Amniotic epithelial cell (primary cell): ENCODE measurements around the gene DDX27.

ENCODE experiments used
- DNase-seq: peaks from one replicate; pipeline ENCODE4 v3.0.0-alpha.2; 2010; ENCODE audit warnings: low read depth

DDX27 gene

DNA sequence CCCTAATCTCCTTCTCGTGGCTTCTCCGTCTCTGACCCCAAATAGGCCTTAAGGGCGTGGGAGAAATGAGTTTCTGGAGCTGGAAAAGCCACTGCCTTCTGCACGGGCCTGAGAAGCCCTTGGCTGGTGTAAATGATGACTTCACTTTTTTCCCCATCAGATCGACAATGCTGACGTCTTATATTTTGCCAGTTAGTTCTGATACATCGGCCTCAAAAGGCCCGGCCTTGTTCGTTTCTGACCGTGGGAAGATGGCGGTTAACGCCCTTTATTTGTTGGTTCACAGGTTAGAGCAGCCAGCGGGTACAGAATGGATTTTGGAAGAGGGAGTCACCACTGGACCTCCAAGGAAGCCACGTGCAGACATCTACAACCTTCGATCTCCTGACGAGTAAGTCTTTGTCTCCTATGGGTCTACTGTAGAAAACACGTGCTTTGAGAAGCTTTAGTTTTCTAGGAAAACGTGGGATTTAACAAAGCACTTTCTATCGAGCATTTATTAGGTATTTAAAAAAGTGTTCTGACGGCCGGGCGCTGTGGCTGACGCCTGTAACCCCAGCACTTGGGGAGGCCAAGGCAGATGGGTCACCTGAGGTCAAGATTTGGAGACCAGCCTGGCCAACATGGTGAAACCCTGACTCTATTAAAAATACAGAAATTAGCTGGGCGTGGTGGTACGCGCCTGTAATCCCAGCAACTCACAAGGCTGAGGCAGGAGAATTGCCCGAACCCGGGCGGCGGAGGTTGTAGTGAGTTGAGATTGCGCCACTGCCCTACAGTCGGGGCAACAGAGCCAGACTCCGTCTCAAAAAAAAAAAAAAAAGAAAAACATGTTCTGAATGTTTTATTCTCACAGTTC is 59.8 kb downstream of the DDX27 start:
- DNase-seq: no peak

DNA sequence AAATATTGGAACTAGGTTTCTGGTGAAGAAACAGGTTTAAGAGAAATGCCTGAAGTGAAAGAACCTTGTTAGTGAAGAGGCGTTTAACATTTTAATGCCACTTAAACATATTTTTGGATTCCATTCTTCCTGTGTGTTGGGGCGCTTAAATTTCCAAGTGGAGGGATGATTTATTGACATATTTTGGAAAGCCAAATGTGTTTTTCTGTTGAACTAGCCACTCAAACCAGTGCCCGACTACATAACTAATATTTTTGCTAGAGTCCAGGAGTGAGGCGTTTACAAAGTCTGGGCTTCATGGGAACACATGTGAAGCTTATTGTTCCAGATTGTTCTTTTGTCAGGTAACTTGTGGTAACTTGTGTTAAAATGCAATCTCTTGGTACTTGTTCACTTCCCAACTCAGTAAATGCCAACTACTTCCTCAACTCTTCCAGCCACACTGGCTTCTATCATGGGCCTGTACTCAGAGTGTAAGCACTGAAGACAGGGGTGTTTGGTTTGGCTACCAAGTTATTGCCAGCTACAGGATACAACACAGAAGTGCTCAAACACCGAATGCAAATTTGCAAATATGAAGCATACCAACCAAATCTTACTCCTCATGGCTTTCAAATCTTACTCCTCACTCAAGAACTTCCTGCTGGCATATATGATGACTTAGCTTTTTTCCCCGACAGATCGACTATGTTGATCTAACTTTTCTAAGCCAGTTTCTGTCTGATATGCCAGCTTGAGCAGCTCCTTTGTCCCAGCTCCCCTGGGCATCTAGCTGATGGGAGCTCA is 60.7 kb downstream of the DDX27 start:
- no peak for DNase-seq

DNA sequence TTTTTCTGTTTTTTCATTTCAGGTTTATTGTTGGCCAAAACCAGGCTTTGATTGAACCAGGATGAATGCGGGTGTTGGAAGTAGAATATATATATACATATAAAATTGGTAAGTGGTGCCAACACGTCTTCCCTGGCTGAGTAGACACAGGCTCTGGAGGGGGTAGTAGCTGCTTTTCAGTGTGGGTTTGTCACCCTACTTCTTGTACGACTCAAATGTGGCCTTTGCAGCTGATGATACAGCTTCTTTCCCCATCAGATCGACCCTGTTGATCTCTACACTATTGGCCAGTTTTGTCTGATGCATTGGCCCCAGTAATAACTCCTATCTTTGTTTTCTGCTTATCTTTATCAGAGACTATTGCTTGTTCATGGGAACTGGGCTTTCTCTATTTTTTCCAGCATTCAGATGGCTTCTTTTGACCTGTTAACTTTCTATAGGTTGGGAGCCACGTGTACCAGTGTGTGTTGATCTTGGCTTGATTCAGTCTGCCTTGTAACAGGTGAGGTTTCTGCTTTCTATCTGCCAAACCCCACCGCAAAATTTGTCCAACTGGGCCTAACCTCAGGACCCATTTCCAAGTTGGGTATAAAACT is 61.3 kb downstream of the DDX27 start:
- DNase-seq: no peak

DNA sequence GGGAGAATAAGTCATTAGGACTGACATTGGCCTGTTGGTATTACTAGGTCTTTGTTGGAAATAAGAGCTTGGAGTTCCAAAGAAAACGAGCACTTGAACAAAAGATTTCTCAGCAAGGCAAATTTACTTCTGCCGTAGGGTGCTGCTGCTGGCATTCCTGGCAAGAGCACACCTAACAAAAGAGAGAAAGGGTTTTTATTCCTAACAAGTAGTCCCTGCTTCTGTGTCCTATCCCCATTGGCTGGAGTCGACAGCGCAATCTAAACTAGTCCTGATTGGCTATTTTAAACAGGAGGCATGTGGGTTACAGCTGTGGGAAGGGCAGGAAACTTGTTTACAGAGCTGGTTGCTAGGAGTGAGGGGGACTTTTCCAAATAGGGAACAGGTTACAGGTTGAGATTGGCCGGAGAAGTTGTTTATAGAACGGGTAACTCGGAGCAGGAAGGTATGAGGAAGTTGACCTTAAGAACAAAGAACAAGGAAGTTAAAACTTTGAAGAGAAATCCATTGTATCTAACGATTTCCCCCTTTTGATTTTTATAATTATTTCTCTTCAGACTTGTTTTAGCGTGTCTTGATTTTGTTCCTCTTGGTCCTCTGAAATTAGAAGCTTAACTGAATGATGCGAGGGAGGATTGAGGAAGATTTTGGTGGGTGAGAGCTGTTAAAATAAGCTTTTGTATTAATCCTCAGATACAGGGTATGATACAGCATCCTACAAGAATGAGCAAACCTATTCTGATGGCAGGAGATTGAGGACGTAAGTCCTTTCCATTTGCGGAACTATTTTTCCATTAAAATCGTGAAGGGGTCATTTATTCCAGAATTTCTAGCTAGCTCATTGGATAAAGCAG is 62.1 kb downstream of the DDX27 start:
- peak; percentile 85 for DNase-seq

DNA sequence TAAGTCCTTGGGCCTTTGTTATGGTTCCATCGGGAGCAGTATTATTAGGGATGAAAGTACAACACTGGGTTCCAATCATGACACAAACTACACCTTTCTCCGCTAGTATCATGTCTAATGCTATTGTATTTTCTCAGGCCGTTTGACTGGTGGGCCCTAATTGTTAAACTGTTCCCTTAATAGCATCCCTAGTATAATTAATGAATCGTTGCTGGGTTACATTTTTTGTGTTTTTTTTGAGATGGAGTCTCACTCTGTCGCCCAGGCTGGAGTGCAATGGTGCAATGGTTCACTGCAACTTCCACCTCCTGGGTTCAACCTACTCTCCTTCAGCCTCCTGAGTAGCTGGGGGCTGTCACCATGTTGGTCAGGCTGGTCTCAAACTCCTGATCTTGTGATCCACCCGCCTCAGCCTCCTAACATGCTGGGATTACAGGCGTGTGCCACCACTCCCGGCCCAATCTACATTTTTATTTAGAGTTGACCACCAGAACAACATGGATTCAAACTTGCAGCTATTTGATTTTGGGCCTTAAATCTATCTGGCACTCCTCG is 62.8 kb downstream of the DDX27 start:
- no peak for DNase-seq

DNA sequence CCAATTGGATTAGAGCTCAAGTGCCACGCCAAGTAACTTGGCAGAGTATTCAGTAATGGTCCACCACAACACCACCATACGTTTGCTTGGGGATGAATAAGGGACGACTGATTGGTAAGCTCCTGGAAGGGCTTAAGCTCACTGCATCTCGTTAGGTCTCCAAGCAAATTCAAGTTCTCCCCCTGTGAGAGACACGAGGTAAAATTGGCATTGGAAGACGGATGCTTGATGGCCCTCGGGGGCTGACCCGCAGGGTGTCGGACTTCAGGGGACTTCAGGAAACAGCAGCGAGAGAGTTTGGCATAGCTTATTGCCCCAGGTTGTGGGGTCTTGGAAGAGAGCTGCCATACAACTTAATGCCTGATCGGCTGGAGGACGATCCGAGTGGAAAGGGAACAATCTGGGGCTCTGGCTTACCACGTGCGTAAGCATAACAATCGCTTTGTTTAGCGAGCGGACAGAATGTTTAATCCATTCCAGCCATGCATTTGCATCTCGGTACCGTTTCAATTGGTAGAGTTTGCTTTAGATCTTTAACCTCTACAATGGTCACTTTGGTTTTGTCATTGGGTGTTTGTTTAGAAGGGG is 63.5 kb downstream of the DDX27 start:
- no peak for DNase-seq

DNA sequence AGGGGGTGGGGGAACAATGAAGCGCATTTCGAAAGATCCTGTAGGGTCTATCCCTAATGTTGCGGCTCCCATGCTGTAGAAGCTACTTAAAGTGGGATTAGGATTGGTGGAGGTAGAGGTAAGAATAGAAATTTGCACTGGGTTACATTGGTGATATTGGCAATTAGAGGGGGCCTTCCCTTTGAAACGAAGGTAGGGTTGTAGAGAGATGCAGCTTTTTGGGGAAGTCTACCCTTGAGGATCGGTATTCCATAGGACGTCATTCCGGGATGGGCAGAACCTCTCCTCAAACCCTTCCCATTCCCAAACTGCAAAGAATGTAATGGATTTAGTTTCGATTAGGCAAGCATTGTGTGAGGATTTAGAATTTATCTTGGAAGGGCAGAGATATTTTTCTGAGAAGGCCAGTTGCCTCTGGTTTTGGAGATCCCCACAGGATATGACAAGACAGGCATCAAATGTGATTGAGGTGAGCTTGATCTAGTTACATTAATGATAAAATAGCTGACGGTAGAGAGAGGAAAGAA is 64.0 kb downstream of the DDX27 start:
- DNase-seq: no peak

DNA sequence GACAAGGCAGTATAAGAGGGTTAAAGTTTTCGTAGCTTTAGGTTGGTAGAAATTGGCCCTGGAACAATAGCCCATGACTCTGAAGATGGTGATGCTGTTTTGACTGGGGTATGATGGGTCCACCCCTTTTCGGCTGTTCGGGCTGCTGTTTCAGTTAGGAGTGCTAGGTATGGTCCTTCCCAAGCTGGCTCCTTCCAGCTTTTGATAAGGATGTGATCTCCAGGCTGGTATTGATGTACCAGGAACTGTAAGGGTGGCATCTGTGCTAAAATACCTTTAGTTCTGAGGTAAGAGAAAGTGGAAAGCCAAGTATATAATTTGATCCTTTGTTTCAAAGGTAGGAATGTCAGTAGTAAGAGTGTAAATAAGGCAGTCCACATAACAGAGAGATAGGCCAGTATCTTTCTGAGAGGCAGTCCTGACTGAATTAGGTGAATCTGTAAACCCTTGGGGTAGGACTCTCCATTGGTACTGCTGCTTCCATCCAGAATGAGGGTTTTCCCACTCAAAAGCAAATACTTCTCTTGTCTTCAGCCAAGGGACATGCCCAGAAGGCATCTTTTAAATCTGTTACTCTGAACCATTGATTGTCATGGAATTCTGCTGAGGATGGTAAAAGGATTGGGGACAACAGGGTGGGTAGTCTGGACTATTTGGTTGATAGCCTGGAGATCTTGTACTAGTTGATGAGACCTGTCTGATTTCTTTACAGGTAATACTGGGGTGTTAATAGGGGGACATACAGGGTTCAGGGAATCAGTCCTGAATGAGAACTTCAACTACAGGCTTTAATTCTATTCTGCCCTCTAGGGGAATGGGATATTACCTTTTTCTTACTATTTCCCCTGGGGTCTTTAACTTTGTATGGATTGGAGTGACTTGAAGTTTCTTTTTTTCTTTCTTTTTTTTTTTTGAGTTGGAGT is 64.7 kb downstream of the DDX27 start:
- DNase-seq: no peak

DNA sequence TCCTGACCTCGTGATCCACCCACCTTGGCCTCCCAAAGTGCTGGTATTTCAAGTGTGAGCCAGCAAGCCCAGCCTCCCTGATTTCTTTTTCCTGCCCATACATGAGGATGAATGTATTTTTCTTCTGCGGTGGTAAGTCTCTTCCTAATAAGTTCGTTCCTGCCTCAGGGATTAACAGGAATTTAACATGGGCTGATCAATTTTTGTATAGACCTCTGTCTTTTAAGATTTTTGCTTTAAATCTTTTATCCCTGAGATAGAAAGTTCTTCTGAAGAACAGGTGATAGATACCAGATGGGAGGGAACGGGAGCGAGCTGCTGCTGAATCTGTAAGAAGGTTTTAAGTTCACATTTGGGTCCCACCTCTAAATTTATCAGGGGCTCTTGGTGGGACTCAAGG is 65.6 kb downstream of the DDX27 start:
- DNase-seq: no peak

DNA sequence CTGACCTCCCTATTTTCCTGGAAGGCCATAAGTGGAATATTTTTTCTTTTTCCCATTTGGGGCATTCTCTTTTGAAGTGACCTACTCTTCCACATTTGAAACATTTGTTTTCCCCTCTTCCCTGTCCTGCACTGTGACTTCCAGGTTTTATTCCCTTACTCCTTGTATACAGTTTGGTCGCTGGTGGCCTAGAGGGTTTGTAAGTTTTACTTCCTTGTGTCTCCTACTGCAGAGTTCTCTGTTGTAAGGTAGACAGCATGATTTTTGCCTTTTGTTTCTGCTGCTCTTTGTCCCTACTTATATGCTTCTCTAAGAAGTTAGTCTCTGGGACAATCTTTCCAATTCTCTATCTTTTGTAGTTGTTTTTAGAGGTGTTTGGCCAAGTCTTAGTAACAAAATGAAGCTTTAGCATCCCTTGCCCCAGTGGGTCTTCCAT is 66.0 kb downstream of the DDX27 start:
- no peak for DNase-seq

DNA sequence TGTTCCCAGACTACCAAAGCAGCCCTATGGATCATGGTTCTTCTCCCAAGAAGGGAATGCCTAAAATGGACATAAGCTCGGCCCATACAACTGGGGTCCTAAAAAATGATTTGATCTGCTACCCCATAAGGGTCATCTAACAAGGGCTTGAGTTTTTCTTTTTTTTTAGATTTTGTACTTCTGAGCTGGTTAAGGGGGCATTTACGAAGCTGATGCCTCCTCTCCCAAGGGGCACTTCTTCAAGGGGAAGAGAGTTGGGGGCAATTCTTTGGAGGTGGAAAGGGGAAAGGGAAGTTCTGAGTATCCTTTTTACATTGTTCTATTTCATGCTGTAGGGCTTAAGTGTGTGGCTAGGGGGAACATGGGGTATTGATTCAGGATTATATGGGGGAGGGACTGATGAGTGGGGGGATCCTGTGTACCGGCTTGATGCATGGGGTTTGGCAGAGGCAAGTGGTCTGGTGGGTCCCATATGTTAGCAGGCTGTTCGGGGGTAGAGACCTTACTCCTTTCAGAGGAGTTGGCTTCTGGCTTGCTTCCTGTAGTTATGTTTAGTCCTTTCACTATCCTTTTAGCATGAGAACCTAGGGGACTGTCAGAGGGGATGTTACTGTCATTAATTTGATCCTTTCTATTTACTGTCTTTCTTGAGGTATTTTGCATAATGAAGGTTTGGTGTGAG is 66.7 kb downstream of the DDX27 start:
- no peak for DNase-seq

DNA sequence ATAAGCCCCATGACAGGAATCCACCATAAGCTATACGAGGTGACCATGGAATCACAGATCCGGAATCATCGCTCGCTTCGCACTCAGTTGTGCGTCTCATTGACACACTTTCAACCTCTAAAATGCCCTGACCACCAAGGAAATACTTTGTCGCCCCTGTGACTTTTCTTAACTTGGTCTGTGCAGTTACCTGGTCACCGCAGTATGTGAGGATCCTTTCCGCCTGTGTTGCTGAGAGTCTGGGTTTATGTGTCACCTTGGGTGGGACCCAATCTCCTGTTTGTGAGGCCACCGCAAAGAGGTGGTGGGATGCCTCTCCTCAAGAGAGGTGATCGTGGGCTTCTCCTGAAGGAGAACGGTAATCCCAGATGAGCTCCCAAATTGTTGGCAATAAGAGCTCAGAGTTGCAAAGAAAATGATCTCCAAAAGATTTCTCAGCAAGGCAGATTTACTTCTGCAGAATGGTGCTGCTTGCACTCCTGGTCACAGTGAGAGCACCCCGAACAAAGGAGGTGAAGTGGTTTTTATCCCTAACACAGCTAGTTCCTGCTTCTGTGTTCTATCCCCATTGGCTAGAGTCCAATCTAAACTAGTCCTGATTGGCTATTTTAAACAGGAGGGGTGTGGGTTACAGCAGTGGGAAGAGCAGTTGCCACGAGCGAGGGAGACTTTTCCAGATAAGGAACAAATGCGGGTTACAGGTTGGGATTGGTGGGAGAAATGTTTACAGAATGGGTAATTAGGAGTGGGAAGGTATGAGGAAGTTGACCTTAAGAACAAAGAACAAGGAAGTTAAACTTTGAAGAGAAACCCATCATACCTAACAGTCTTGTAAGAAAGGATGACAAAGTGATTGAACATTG is 67.7 kb downstream of the DDX27 start:
- DNase-seq: peak; percentile 52

DNA sequence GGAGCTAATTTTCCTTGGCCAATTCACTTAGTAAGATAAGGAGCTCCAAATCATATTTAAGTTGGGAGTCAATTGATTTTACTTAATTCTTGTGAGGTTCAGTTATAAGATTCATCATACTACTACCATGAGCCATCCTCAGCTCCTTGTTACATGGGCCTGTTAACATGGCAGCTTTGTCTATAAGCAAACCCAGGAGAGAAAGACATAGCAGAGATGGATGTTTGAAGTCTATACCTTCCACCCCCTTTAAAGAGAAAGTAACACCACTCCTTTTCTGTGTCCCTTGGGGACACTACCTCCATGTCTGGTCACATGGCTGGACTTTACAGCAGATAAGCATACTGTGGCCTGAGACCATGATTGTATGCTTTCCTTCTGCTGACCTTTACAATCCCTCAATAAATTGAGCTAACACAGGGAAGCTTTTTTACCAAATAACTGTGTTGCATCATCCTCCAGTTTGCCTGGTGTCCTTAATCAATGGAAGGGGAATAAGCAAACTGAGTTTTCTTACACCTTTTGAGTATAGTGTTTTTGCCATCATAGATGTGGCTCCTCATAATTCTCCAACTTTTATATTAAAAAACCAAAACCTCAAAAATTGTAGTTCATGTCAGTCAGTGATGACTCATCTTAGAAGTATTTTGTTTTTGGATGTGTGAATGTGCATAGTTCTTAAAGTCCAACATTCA is 68.5 kb downstream of the DDX27 start:
- DNase-seq: peak; percentile 72

DNA sequence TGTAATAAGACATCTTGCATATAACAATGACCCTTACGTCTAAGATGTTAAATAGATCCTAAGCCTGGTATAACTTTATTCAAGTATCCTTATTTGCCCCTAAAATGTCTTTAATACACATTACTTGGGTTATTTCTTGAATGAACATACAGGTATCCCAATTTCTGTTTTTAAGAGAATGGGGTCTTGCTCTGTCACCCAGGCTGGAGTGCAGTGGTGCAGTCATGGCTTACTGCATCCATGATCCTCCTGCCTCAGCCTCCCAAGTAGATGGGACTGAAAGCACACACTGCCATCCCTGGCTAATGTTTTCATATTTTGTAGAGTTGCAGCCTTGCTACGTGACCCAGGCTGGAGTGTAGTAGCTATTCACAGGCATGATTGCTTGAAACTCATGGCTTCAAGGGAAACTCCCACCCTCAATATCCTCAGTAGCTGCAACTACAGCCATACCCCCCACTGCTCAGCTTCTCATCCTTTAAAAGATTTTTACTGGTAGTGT is 69.1 kb downstream of the DDX27 start:
- no peak for DNase-seq

DNA sequence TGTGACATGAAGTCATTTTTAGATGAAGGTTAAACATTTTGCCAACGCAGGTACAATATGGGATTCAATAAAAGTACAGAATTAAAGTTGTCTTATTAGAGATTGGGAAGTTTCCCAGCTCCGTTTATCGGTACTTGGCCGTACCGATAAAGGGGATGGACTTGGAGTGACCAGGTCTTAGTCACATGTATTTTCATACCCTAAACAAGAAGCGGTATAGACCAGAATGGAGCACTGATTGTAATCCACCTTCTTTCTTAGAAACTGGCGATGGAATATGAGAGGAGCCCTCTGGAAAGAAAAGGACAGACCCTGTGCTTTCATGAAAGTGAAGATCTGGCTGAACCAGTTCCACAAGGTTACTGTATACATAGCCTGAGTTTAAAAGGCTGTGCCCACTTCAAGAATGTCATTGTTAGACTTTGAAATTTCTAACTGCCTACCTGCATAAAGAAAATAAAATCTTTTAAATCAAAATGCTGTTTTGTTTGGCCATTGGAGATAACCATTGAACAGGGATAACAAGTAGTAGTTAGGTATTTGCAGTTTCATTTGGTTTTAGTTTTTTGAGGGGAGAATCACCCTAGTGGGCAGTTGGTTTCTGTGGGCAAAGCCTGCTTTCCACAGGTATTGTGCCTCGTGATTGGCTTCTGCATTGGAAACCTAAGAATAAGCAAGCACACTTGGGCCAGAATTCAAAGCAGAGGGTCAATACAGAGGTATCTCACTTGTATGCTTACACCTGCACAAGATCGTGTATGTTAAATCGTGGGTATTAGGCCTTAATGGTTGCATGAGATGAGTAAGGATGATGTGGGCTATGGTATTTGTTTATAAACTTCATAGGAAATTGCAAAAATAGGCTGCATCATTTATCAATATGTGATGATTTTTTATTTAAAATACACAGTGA is 69.8 kb downstream of the DDX27 start:
- DNase-seq: no peak

DNA sequence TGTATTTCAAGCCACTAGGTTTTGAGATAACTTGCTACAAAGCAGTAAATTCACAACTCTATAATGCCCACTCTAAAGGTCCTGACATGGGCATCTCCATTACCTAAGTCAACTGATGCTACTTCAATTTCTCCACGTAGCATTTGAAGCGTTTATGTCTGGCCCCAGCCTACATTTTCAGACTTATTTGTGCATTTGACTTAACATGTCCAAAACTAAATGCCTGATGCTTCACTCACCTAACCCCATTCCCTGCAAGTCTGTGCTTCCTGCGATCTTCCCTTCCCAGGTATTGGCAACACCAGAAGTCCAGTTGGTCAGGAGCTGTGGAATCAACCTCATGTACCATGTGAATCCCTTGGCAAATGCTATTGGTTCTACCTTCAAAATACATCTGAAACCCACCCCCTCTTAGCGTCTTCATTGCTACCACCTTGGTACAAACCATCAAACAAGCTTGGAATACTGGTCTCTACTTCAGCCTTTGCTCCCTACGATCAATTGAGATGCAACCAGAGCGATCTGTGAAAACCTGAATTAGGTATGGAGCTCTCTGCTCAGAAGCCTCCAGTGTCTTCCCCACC is 71.5 kb downstream of the DDX27 start:
- no peak for DNase-seq
